ENCODE results near the gene TPI1. TPM values are rescaled to one million over a fixed set of nuclear protein-coding genes. Genes with fewer than 3 reads are reported as not detected.

Gene TPI1
- total and polyA plus RNA-seq, 5 experiments from 2014 or later: 159 to 497 (median 372) TPM

DNA sequence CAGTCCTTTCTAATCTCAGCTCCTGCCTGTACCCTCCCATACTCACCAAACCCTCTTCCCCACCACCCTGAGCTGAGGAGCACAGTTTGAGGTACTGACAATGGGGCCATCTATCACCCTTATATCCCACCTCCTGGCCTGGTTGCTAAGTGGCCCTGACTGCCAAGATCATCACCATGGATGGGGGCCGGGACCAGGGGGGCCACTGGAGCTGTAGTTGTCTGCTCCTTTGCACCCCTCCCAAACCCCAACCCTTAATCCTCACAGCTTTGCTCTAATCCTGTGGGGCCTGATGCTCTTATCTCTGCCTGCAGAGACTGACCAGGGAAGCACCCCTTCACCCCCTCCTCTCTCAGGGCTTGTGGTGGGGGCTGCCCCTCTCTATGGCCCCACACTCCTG lies 27.0 kb upstream of the TPI1 start:
- no peak for DNase-seq
- Mint-ChIP-seq H3K4me1 (peaks cover 0 to 5% (median 3%) of the 10 kb centered on the region in 4 donors), H3K9me3 (no peaks in the 10 kb centered on the region), H3K27ac (no peak overlapping the region), H3K36me3 (no peaks in the 10 kb centered on the region), H3K4me3 (no peak overlapping the region), H3K27me3 (no peaks in the 10 kb centered on the region)
- POLR2A ChIA-PET: interaction anchor here (1.2 to 2.0 kb wide), 2 partner anchors 9 to 11 kb away, joined by 3 to 4 read pairs; partner anchors contain the start of gene CDCA3
- ATAC-seq: no peak

DNA sequence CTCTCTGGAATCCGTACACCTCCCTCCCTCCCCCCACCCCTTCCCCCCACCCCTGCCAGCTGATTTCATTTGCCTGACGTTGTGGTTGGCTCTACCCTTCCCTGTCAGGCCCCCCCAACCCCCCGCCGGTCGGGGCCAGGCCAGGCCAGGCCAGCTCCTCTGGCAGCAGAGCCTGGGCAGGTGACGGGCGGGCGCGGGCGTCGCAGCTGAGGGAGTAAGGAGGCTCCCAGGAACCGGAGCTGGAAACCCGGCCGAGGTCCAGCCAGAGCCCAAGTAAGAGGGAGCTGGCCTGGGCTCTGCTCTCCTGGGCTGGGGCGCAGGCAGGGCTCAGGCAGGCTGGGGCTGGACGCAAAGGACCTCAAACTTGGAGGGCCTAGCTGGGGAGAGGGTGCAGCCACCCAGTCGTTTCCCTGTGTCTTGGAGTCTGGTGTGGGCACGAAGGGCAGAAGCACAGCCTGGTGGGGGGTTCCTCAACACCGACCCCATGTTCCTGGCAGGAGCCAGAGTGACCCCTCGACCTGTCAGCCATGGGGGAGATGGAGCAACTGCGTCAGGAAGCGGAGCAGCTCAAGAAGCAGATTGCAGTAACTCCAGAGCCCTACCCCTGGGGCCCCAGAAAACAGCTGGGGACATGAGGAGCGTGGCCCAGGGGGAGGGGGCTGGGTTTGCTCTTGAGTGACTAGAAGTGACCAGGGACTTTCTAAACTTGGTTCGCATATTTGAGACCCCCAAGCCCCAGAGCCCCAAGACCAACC lies 26.4 kb upstream of the TPI1 start, which contains the start of gene GNB3:
Gene GNB3 (plus strand): TSS at position 165 of the 755 bp plus-strand sequence. CDS start 363 bp downstream, at position 528.
- POLR2A ChIA-PET: interaction anchor here (2.0 kb wide), 1 partner anchor 8 kb away, joined by 4 read pairs; no protein-coding TSS in a partner anchor
- H3K4me1 Mint-ChIP-seq: peaks cover 0 to 1% (median 0%) of the 10 kb centered on the region in 4 donors
- H3K27ac Mint-ChIP-seq: no peak within 1 kb of the TSS
- H3K36me3 Mint-ChIP-seq: peaks cover 0 to 2% (median 0%) of the 10 kb centered on the region in 3 donors
- no peaks in the 10 kb centered on the region for H3K9me3 Mint-ChIP-seq
- no peak for DNase-seq
- H3K4me3 Mint-ChIP-seq: no peak within 1 kb of the TSS
- ATAC-seq: no peak
- no peaks in the 10 kb centered on the region for H3K27me3 Mint-ChIP-seq

GRCh38 chr12:6842075-6842474 lies 25.3 kb upstream of the TPI1 start:
- H3K27ac Mint-ChIP-seq: no peak overlapping the region
- peaks cover 0 to 2% (median 0%) of the 10 kb centered on the region in 3 donors for H3K36me3 Mint-ChIP-seq
- H3K27me3 Mint-ChIP-seq: no peaks in the 10 kb centered on the region
- H3K9me3 Mint-ChIP-seq: no peaks in the 10 kb centered on the region
- no peak for DNase-seq
- no peaks in the 10 kb centered on the region for H3K4me1 Mint-ChIP-seq
- H3K4me3 Mint-ChIP-seq: no peak overlapping the region
- POLR2A ChIA-PET: interaction anchor here (1.2 to 1.5 kb wide), 2 partner anchors 12 to 55 kb away, joined by 3 read pairs; no protein-coding TSS in a partner anchor
- ATAC-seq: no peak

DNA sequence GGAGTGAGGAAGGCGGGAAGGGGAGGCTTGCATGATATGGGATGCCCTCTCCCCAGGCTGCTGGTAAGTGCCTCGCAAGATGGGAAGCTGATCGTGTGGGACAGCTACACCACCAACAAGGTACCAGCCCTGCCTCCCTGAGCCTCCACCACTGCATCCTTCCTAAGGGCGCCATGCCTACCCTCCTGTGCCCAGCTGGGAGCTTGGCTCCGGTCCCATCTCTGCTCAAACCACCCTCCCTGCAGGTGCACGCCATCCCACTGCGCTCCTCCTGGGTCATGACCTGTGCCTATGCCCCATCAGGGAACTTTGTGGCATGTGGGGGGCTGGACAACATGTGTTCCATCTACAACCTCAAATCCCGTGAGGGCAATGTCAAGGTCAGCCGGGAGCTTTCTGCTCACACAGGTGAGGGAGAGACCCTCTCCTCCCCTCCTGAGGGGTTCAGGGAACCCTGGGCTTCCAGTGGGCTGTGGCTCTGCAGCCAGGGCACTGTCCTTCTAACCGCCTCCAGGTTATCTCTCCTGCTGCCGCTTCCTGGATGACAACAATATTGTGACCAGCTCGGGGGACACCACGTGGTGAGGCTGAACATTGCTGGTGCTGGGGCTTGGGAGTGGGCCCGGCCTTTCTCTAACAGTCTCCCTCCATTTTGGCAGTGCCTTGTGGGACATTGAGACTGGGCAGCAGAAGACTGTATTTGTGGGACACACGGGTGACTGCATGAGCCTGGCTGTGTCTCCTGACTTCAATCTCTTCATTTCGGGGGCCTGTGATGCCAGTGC lies 24.0 kb upstream of the TPI1 start:
- DNase-seq (no peak), ATAC-seq (no peak)
- H3K36me3 Mint-ChIP-seq: peaks cover 0 to 2% (median 0%) of the 10 kb centered on the region in 3 donors
- H3K9me3 Mint-ChIP-seq: no peaks in the 10 kb centered on the region
- no peaks in the 10 kb centered on the region for H3K4me1 Mint-ChIP-seq
- H3K4me3 Mint-ChIP-seq: no peak overlapping the region
- POLR2A ChIA-PET: interaction anchor here (1.2 to 1.5 kb wide), 2 partner anchors 9 to 57 kb away, joined by 3 read pairs; partner anchors contain the start of gene USP5
- no peaks in the 10 kb centered on the region for H3K27me3 Mint-ChIP-seq
- H3K27ac Mint-ChIP-seq: no peak overlapping the region

DNA sequence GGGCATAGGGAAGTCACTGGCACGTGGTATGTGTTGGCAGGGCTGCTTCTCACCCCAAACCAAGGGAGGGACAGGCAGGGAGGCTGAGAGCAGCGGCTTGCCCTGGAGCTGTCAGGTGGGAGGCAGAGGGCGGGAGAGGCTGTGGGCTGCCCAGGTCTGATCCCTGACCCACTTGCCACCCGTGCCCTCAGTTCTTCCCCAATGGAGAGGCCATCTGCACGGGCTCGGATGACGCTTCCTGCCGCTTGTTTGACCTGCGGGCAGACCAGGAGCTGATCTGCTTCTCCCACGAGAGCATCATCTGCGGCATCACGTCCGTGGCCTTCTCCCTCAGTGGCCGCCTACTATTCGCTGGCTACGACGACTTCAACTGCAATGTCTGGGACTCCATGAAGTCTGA lies 21.9 kb upstream of the TPI1 start:
- H3K27ac Mint-ChIP-seq: no peak overlapping the region
- H3K4me1 Mint-ChIP-seq: peaks cover 0 to 2% (median 0%) of the 10 kb centered on the region in 4 donors
- DNase-seq (no peak), ATAC-seq (no peak)
- peaks cover 0 to 2% (median 0%) of the 10 kb centered on the region in 3 donors for H3K36me3 Mint-ChIP-seq
- H3K27me3 Mint-ChIP-seq: no peaks in the 10 kb centered on the region
- no peak overlapping the region for H3K4me3 Mint-ChIP-seq
- no peaks in the 10 kb centered on the region for H3K9me3 Mint-ChIP-seq
- POLR2A ChIA-PET: no interaction called here

DNA sequence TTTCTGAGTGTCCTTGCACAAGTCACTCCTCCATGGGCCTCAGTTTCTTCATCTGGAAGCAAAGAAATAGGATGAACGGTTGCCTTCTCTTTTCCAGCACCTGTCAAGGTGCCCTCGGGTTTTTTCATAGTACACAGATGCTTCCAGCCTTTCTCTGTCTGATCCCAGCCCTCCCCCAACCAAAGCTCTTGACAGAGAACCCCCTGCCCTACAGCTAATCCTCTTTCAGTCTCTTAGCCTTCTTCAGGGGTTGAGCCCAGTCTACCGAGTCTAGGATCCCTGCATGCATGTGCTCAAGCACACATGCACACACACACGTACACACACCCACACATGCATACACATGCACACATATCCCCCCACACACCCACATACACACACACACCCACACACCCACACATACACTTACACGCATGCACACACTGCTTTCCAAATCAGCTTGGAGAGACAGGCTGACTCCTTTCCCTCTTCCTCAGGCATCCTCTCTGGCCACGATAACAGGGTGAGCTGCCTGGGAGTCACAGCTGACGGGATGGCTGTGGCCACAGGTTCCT lies 20.9 kb upstream of the TPI1 start:
- Mint-ChIP-seq H3K4me1 (peaks cover 3 to 6% (median 5%) of the 10 kb centered on the region in 4 donors), H3K9me3 (no peaks in the 10 kb centered on the region), H3K4me3 (no peak overlapping the region), H3K27me3 (no peaks in the 10 kb centered on the region), H3K36me3 (peaks cover 0 to 2% (median 0%) of the 10 kb centered on the region in 3 donors), H3K27ac (no peak overlapping the region)
- POLR2A ChIA-PET: no interaction called here
- no peak for ATAC-seq
- DNase-seq: no peak

DNA sequence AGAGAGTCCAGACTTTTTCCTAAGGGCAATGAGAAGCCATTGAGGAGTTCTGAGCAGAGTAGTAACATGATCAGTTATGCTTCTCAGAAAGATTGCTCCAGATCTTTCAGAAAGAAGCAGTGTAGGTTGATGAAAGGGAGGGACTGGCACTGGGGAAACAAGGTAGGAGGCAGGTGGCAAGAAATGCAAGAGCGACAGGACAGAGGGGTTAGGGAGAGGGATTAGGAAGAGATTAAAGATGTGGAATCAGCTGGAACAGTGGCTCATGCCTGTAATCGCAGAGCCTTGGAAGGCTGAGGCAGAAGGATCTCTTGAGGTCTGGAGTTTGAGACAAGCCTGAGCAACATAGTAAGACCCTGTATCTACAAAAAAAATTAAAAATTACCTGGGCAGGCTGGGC lies 19.7 kb upstream of the TPI1 start:
- Mint-ChIP-seq H3K27ac (no peak overlapping the region), H3K4me1 (peaks cover 6 to 9% (median 7%) of the 10 kb centered on the region in 4 donors), H3K27me3 (no peaks in the 10 kb centered on the region), H3K4me3 (no peak overlapping the region), H3K36me3 (peaks cover 0 to 2% (median 0%) of the 10 kb centered on the region in 3 donors), H3K9me3 (no peaks in the 10 kb centered on the region)
- ATAC-seq (no peak), DNase-seq (no peak)
- POLR2A ChIA-PET: no interaction called here

DNA sequence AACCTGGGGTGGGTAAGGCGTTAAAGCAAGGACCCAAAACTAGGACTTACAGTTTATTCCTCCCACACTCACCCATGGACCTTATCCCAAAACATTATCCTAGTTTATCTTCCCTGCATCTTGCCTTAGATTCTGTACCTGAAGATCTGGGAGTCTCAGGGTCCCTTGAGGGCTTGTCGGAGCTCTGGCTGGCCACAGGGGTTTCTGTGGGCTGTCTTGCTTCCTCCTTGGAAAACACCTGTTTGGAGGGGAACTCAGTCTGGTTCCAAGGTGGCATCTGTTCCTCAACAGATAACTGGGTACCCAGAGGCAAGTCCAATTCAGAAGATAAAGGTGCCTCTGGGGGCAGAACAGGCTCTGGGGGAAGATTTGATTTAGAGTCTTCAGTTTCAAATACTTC lies 17.9 kb upstream of the TPI1 start:
- POLR2A ChIA-PET: no interaction called here
- DNase-seq (no peak), ATAC-seq (no peak)
- no peak overlapping the region for H3K27ac Mint-ChIP-seq
- H3K9me3 Mint-ChIP-seq: no peaks in the 10 kb centered on the region
- peaks cover 18 to 26% (median 22%) of the 10 kb centered on the region in 4 donors for H3K4me1 Mint-ChIP-seq
- H3K36me3 Mint-ChIP-seq: peaks cover 0 to 3% (median 2%) of the 10 kb centered on the region in 3 donors
- no peaks in the 10 kb centered on the region for H3K27me3 Mint-ChIP-seq
- no peak overlapping the region for H3K4me3 Mint-ChIP-seq

- H3K4me3 Mint-ChIP-seq: peak overlapping the region in 1 of 10 donors; percentile 6
- peaks cover 18 to 28% (median 25%) of the 10 kb centered on the region in 4 donors for H3K4me1 Mint-ChIP-seq
- peak overlapping the region in 2 of 10 donors; percentile 57 to 79 for H3K27ac Mint-ChIP-seq
- DNase-seq: no peak
- H3K9me3 Mint-ChIP-seq: no peaks in the 10 kb centered on the region
- POLR2A ChIA-PET: interaction anchor here (1.2 to 6.5 kb wide), 4 partner anchors 16 to 409 kb away, joined by 3 to 119 read pairs (median 46); partner anchors contain the start of genes ENO2, SPSB2 and TPI1
- H3K36me3 Mint-ChIP-seq: peaks cover 0 to 3% (median 2%) of the 10 kb centered on the region in 3 donors
- no peaks in the 10 kb centered on the region for H3K27me3 Mint-ChIP-seq
- ATAC-seq: no peak
Observed at GRCh38 chr12:6849976-6850560, 17.3 kb upstream of the TPI1 start.

- Mint-ChIP-seq H3K27ac (peak overlapping the region in 3 of 10 donors; percentile 36 to 99 (median 91)), H3K4me3 (peak overlapping the region in 2 of 10 donors; percentile 86 to 95), H3K9me3 (no peaks in the 10 kb centered on the region), H3K4me1 (peaks cover 18 to 28% (median 25%) of the 10 kb centered on the region in 4 donors), H3K36me3 (peaks cover 0 to 7% (median 2%) of the 10 kb centered on the region in 3 donors), H3K27me3 (no peaks in the 10 kb centered on the region)
- DNase-seq (no peak), ATAC-seq (no peak)
- POLR2A ChIA-PET: interaction anchor here (0.6 to 6.5 kb wide), 18 partner anchors 11 to 410 kb away, joined by 3 to 119 read pairs (median 12); partner anchors contain the start of genes C12orf57, COPS7A, ENO2 and NOP2
Observed at GRCh38 chr12:6850796-6851152, 16.6 kb upstream of the TPI1 start.

DNA sequence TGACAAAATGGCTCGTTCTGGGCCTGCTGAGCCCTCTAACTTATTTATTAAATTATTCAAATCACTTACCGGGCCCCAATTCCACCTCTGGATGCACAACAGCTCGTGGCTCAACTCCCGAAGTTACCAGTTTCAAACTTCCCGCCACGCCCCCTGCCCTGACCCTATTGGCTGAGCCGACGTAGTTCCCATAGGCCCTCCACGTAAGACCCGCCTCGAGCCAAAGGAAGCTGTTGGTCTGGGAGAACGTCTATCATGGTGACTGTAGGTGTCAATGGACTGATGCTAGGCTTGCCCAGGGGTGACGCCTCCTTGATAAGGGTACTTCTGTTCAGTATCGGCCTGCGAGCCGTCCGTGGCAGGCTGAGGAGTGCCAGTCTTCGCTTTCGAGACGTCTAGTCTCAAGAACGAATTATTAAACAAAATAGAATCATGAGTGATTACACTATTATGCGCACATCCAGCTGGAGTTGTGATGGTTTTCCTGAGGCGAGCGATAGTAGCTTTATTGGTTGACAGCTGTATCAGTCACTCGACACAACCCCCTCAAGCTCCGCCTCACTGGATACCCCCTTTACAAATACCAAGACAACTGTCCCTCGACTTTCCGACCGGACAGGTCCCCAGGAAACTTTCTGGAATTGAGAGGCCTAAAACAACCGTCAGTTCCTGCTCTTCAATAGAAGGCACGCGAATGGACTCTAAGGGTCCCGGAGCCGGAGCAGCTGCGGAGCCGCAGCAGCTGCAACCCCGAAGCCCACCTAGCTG lies 16.0 kb upstream of the TPI1 start, which contains the start of gene CDCA3:
Gene CDCA3 (minus strand): TSS at position 134 of the 768 bp plus-strand sequence. CDS start 334 bp downstream, outside the sequence.
- Mint-ChIP-seq H3K36me3 (peaks cover 0 to 12% (median 0%) of the 10 kb centered on the region in 3 donors), H3K27me3 (no peaks in the 10 kb centered on the region), H3K9me3 (no peaks in the 10 kb centered on the region), H3K4me3 (peak within 1 kb of the TSS; percentile 86 to 100 (median 96)), H3K4me1 (peaks cover 20 to 31% (median 25%) of the 10 kb centered on the region in 4 donors), H3K27ac (peak within 1 kb of the TSS; percentile 91 to 100 (median 99))
- ATAC-seq (peak; percentile 54 to 56), DNase-seq (peak; percentile 80 to 98 (median 89))
- POLR2A ChIA-PET: interaction anchor here (0.5 to 6.5 kb wide), 31 partner anchors 8 to 964 kb away, joined by 3 to 119 read pairs (median 5); partner anchors contain the start of genes C12orf57, COPS7A, ENO2 and GAPDH

Measured in naive thymus-derived CD8-positive, alpha-beta T cell (primary cell).